ENCODE data around the gene KNCN. TPM values are rescaled to one million over a fixed set of nuclear protein-coding genes. Genes with fewer than 3 reads are reported as not detected.

KNCN gene
- total RNA-seq, 1 experiment from 2014 or later: not detected

DNA sequence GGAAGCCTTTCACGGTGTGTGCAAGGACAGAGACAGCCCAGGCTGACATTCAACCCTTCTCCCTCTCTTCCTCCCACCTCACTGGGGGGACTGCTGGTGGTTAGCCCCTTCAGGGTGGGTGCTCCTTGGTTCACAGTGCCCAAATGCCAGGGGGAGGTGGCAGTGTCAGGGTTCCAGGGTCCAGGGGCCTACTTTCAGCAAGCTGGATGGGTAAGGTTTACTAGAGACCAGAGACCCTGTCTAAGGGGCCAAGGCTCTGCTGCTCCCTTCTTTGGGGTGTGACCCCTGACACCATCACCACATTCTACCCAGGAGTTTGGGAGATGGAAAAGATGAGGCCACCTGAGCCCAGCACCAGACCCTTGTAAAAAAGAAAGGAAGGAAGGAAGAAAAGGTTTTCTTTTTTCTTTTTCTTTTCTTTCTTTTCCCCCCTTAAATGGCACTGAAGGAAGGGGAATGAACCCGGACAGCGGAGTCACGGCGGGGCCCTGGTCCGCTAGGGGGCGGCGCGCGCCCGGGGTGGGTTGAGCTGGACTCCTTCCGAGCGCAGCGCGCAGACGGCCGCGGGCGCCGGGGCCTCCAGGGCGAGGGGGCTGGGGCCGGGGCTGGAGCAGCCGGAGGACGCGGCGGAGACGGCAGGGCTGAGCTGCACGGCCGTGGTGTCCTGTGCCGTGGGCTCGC is 18.8 kb downstream of the KNCN start:
- no CpG with 5 or more reads among the region's 31 CpGs for WGBS (ENCODE audit: extremely low coverage, insufficient read length, low lambda C conversion rate)

More for the DNA sequence above, 18.8 kb downstream of the KNCN start:
- H3K14ac ChIP-seq (ENCODE audit: insufficient read depth, low read length): no peak overlapping the region
- no peak overlapping the region for H2BK20ac ChIP-seq (ENCODE audit: low read depth, low read length, poor library complexity, severe bottlenecking)
- Mint-ChIP-seq H3K27me3 (ENCODE audit: low read depth) (peaks cover 94% of the 10 kb centered on the region), H3K27ac (no peak overlapping the region), H3K4me1 (peaks cover 20 to 27% of the 10 kb centered on the region in 2 experiments), H3K4me3 (peak overlapping the region; percentile 10 to 49; a peak in 2 of 5 replicates), H3K36me3 (ENCODE audit: insufficient read depth in 1 of 3, low read depth in 3 of 3) (no peaks in the 10 kb centered on the region), H3K9me3 (peaks cover 0 to 2% of the 10 kb centered on the region in 2 experiments; a peak in 2 of 5 replicates)
- no peak overlapping the region for H2BK120ac ChIP-seq (ENCODE audit: low read depth, low read length, poor library complexity, severe bottlenecking)
- H4K20me1 ChIP-seq (ENCODE audit: control insufficient read depth, insufficient read depth, insufficient read length): no peaks in the 10 kb centered on the region
- no peak overlapping the region for H2AK5ac ChIP-seq (ENCODE audit: insufficient read length, low read length)
- no peak overlapping the region for H3K18ac ChIP-seq (ENCODE audit: insufficient read length, low read depth, low read length)
- no peak overlapping the region for H3K23ac ChIP-seq (ENCODE audit: insufficient read length, low read depth, low read length)
- no peak overlapping the region for H2AFZ ChIP-seq (ENCODE audit: low read length)
- no peak overlapping the region for H2BK12ac ChIP-seq (ENCODE audit: insufficient read length, low read depth, low read length)
- peaks cover 3% of the 10 kb centered on the region for H3K23me2 ChIP-seq (ENCODE audit: insufficient read length, low read depth, low read length, poor library complexity, severe bottlenecking)
- H2BK5ac ChIP-seq (ENCODE audit: insufficient read length, low read length): no peak overlapping the region
- TF ChIP-seq, protein P1, sequence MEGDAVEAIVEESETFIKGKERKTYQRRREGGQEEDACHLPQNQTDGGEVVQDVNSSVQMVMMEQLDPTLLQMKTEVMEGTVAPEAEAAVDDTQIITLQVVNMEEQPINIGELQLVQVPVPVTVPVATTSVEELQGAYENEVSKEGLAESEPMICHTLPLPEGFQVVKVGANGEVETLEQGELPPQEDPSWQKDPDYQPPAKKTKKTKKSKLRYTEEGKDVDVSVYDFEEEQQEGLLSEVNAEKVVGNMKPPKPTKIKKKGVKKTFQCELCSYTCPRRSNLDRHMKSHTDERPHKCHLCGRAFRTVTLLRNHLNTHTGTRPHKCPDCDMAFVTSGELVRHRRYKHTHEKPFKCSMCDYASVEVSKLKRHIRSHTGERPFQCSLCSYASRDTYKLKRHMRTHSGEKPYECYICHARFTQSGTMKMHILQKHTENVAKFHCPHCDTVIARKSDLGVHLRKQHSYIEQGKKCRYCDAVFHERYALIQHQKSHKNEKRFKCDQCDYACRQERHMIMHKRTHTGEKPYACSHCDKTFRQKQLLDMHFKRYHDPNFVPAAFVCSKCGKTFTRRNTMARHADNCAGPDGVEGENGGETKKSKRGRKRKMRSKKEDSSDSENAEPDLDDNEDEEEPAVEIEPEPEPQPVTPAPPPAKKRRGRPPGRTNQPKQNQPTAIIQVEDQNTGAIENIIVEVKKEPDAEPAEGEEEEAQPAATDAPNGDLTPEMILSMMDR (conservative IDR thresholded peaks at IDR 0.05): peak; percentile 84
- no peak overlapping the region for H3K56ac ChIP-seq (ENCODE audit: insufficient read length, low read depth, low read length)
- H4K8ac ChIP-seq (replicated peaks; ENCODE audit: insufficient read length, low read depth, low read length): no peak overlapping the region
- no peak overlapping the region for H2BK15ac ChIP-seq (ENCODE audit: low read depth, low read length)
- H4K91ac ChIP-seq (ENCODE audit: insufficient read length, low read depth, low read length): no peak overlapping the region
- H3K4ac ChIP-seq (ENCODE audit: low read depth, low read length): no peak overlapping the region
- no peak overlapping the region for H3T11ph ChIP-seq (ENCODE audit: low read length)
- no peak overlapping the region for H4K5ac ChIP-seq (ENCODE audit: insufficient read length, low read depth, low read length)
- no peaks in the 10 kb centered on the region for H3K4me1 ChIP-seq (ENCODE audit: insufficient read depth, low read length)
- no peaks in the 10 kb centered on the region for H3K9me3 ChIP-seq (ENCODE audit: control insufficient read depth, low read depth, low read length)
- no peaks in the 10 kb centered on the region for H3K79me2 ChIP-seq (ENCODE audit: insufficient read depth, low read length)
- H3K27me3 ChIP-seq (ENCODE audit: insufficient read depth, low read length): peaks cover 31% of the 10 kb centered on the region
- no peak overlapping the region for H3K27ac ChIP-seq (ENCODE audit: insufficient read length, low read depth, low read length)
- peak; percentile 55 for DNase-seq
- no peaks in the 10 kb centered on the region for H3K79me1 ChIP-seq (ENCODE audit: insufficient read depth, low read depth, low read length, poor library complexity, severe bottlenecking)
- H3K4me2 ChIP-seq (ENCODE audit: insufficient read depth, insufficient read length, low read length): peak overlapping the region; percentile 33
- no peak overlapping the region for H3K9ac ChIP-seq (ENCODE audit: extremely low read depth, insufficient read length, low read length)
